GM19395 (cell line): ENCODE results near the gene DUSP28.

Experiments used
- ATAC-seq: cut with Tn5 transposase; IDR thresholded peaks from one replicate; pipeline ENCODE4 v1.9.1; 2021; ENCODE audit warnings: mild to moderate bottlenecking, moderate library complexity; ENCODE audit not compliant: unreplicated experiment

DUSP28 gene

DNA sequence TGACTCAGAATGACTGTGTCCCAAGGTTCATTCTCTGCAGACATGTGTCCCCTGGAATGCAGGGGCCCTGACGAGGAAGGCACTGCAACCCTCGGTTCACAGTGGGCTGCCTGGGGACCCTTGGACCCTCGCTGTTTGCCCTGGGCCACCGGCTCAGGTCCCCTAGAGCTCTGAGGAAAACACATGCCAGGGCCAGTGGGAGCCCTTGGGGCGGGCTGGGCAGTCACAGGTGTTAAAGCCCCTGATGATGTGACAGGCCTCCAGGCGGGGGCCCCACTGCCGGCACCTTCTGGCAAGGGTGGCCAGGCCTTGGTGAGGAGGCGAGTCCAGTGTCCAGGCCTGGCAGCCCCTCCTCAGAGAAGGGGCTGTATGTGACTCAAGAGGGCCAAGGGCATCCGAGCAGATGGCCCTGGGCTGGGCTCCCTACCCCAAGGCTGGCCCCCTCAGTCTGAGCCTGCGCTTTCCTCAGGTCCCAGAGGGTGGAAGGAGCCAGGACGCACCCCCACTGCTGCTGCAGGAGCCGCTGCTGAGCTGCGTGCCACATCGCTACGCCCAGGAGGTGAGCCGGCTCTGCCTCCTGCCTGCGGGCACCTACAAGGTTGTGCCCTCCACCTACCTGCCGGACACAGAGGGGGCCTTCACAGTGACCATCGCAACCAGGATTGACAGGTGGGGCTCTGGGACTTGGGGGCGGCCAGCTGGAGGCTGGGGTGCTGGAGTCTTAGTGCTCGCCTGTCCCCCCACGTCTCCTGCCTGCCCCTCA is 37.4 kb downstream of the DUSP28 start:
- ATAC-seq, result no peak

DNA sequence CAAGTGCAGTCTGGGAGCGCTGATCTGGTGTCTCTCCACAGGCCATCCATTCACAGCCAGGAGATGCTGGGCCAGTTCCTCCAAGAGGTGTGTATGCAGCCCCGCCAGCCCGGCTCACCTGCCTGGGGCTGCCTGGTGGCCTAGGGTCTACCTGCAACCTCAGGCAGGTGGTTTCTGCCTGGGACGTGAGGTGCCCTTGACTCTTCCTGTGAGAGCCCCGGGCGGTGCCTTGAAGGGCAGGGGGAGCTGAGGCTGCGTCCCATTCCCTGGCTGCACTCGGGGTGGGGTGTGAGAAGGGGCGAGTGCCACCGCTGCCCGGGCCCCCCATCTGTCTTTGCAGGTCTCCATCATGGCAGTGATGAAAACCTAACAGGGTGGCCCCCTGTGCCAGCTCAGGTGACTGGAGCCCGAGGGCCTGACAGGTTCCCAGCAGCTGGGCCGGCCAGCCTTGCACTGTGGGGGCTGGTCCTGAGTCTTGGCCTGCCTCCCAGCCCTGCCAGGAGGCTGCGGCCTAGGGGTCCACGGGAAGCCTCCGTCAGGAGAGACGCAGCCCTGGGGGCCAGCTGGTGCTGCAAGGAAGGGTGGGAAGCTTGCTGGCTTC is 38.3 kb downstream of the DUSP28 start:
- ATAC-seq, result no peak

DNA sequence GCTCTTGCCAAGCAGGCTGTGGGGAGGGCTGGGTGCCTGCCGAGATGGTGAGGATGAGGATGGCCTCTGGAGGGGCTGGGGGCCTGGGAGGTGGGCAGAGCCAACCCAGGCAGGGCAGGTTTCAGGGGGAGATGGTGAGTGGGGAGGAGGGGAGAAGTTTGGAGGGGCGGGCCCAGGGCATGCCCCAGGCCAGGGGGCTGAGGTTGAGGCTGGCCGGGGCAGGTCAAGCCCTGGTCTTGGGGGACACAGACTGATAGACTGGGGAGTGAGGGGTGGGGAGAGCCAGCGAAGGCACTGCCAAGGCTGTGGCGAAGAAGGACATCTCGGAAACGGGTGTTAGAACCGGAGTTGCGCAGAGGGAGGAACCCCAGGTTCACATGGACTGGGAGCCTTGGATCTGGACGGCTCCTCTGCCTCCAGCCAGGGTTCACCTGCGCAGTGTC is 39.0 kb downstream of the DUSP28 start:
- ATAC-seq, result no peak

DNA sequence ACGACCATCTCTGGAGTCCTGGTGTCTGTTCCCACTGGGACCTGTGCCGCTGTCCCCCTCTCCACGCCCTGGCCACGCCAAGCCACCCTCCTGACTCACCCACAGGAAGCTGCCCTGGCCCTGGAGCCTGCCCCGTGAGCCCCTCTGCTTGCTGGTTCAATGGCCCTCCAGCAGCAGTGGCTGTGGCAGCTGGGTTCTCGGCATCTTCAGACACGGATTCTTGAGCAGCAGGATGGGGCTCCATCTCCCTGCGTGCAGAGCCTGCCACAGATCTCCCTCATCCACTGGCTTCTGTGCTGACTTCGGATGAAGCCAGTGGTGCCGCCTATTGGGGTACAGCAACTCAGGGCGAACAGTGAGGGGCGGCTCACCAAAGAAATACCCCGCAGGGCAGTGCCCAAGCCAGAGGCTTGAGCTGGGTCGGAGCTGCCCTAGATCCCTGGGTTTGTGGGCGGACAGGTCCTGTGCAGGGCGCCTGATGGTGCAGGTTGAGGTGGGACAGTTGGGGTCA is 40.3 kb downstream of the DUSP28 start:
- ATAC-seq, result no peak

DNA sequence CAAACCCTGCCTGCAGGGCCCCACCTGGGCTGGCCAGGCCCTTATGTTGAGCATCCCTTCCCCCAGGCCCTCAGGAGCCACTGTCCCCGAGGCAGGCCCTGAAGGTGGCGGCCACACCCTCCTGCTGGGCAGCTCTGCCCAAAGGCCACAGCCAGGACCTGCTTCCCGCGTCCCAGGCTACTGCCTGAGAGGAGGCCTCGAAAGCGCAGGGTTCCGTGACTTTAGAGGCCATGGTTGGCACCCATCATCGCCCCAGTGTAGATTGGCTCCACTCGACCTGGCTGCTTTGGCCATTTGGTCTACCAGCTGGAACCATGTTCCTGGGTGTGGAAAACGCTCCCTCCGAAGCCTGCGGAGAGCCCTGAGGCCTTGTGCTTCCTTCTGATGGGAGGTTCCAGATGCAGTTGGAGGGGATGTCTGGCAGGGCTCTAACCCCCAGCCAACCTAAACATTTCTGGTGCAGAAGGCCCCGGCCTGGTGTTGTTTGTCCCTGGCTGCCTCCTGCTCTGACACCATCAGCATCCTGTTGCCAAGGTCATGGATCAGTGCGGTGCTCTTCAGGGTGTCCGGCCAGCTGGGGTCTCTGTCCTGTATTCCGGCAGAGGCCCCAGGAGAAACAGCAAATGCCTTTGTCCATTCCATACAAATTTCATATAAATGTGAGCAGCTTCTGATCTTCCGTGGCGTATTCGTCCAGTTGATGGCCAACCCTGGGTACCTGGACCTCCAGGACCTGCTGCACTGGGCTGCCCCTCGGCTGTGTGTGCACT is 41.1 kb downstream of the DUSP28 start:
- ATAC-seq, result no peak

DNA sequence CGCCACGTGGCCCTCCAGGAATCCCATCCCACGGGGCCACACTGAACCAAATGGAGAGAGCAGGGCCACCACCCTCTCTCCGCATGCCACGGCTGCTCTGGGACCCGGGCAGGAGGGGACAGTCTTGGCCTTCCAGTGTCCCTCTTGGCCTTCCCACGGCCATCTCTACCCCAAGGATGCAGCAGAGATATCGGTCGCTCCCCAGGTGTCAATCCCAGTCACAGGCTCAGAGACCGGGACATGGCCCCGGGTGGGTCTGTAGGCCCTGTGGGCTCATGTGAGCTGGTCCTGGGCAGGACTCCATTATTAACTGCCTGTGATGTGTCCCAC is 41.6 kb downstream of the DUSP28 start:
- ATAC-seq, result no peak

DNA sequence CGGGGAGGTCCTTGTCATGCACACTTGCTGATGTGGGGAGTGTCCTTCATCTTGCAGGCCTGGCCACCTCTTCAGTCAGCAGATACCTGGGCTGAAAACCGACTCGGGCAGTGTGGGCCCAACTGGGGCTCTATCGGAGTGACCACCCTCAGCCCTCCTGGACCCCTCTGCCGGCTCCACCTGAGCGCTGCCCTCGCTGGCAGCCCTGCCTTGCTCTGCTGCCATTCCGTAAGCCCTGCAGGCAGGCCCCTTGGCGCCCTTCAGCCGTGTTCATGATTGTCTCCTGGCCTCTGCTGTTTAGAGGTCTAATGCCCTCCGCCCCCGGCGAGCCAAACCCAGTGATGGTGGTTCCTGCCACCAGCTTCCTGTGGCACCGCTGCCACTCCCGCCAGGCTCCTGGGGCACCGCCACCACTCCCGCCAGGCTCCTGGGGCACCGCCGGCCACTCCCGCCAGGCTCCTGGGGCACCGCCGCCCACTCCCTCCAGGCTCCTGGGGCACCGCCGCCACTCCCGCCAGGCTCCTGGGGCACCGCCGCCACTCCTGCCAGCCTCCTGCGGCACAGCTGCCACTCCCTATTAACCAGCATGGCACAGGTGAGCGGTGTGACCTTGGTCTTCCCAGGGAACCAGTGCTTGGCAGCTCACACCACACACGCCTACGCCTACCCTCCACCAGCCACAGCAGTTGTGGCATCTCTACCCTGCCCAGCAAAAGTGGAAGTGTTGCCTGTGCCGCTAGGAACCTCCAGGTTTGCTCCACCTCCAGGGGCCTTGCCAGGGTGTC is 42.3 kb downstream of the DUSP28 start:
- ATAC-seq, result no peak

DNA sequence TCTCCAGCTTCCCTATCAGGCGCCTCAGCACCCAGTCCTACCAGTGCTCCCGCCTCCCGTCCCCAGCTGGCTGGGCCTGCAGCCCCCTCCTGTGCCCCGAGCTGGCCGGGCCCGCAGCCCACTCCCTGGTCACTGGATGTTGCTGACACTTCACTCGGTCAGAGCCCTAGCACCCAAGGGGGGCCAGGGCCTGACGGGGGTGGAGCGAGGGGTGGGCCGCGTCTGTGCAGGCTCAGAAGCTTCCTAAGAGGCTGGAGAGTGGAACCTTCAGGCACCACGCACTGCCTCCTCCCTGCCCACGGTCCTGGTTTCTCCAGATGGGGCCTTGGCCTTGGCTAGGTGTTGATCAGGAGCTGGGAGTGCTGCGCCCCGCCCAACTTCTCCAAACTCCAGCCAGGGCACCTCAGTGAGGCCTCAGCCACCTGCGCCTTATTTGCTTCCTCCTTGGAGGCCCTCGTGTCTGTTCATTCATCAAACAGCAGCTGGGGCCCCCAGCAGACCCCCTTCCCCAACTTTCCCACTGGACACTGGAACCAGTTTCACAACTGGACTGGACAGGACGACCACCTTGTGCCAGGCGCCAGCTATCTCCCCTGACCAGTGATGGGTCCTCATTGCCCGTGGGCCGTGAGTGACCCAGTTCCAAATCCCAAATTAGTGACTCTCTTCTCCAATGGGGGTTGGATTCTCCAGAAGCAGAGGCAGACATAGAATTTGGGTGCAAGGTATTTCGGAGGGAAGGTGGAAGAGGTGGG is 43.1 kb downstream of the DUSP28 start:
- no peak for ATAC-seq

DNA sequence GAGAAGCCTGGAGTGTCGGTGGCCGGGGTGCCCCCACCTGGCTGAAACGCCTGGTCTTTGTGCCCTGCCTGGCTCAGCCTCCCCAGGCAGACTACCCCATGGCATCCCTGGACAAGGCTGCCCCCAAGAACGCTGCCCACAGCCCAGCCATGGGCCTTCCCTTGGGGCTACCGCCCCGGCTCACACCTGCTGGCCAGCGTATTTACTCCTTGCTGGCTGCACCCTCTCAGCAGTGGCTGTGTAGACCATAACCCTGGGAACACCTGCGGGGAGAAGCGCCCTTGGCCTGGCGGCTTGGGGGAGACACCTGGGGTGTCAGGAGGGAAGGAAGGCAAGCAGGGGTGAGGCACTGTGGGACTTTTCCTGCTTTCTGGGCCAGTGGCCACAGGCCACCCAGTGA is 43.7 kb downstream of the DUSP28 start:
- ATAC-seq, result no peak

DNA sequence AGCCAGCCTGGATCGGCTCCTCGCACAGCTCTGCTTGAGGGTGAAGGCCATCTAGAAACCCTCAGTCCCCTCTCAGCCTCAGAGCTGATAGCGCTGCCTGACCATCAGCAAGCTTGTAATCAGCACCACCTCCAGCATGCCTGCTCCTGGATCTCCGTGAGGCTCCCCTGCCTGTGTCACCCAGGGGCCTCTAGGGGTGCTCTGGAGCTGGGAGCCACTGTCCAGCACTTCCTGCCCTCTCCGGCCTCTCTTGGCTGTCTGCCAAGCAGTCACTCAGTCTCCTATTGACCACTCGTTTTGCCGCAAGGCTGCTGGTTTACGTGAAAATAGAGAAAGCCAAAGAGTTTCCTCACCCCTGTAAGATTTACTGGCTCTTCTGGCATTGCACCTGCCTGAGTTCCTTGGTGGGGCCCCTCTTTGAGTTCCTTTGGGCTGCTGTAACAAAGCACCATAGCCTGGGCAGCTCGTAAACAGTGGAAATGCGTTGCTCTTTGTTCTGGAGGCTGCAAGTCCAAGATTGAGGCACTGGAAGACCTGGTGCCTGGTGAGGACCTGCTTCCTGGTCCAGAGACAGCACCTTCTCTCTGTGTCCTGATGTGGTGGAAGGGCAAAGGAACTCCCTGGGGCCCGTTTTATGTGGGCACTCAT is 44.3 kb downstream of the DUSP28 start:
- ATAC-seq, result no peak

DNA sequence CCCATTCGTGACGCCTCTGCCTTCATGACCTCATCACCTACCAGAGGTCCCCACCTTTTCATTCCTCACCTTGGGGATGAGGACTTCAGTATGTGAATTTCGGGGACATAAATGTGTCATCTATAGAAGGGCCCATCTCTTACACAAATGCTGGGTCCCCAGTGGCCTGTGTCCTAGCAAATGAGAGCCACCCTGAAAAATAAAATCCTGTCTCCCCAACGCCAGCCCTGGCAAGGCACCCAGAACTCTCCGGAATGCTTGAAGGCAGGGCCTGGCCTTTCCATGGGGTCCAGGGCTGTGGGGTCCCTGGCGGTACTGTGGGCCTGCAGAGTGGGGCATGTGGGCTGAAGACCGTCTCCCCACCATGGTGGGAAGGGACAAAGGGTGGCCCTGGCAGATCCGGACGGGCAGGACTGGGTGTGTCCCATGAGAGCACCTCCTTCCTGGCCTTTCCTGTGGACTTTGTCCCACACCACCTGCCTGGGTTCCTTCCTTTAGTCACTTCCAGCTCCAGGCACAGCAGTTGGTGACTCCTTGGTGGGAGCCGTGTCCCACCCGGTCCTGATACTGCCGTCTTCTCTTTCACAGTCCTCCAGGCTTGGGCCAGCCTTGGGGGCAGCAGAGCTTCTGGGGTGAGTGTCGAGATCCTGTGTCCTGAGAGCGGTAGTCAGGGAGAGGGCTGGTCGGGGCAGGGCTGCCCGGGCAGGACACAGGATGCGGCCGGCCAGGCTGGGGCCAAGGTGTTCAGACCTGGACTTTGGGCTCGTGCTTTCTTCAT is 45.0 kb downstream of the DUSP28 start:
- ATAC-seq, result no peak

DNA sequence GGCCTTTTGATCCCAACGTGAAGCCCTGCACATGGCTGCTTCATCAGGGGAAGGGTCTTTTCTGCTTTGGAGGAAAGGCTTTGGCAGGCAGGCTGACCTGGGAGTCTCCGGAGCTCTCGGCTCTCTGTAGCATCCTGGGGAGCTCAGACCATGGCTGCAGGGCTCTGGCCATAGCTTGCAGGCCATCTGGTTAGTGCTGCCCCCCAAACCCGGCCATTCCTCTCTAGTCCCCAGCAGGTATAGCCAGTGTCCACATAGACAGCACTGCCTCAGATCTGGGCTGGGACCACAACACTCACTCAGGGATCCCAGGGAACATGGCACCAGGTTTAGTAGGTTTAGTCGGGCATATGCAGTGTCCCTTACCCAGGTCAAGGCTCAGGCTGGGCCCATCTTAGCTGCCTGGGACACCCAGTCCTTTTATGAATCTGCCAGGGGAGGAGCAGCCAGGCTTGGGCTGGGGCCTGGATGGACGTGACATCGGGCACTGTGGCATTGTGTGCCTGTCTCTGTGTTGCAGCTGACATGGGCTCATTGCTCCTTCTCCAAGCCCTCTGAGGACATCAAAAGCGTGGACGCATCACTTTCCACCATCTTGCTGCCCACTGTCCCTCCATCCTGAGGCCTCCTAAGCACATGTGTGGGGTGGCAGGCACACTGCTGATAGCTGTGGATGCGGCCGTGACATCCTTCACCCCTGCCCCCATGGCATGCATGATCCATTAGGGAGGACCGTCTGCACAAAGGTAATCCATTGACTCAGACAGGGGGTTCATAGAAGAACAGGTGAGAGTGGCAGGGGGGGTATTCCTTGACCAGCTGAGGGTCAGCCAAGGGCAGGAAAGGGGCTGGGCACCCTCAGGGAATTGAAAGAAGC is 45.9 kb downstream of the DUSP28 start:
- no peak for ATAC-seq

DNA sequence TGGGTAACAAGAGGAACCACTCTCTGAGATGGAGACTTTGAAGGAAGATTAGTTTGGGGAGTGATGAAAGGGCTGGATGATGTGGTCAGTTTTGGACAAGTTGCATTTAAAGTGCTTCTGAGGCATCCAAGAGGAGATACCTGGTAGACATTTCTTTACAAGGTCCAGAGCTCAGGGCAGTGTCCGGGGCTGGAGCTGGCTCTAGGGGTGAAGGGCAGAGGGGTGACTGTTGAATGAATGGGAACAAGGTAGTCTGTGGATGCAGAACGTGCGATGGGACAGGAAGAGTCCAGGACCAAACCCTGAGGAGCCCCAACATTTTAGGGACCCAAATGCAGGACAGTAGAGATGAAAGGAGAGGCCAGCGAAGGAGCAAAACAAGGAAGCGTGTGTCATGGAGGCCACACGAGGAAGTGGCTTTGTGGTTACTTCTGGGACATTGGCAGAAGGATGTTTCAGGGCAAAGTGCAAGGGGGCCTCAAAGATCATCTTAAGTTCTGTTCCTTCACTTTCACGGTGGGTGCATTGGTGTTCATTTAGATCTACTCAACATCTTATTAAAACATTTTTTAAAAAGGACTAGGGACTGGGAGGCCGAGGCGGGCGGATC is 51.5 kb downstream of the DUSP28 start:
- no peak for ATAC-seq
